ENCODE data around the gene AMIGO1.

Gene AMIGO1

GRCh38 chr1:109529881-109530456 lies 20.4 kb upstream of the AMIGO1 start:
- TF ChIP-seq, protein P1, sequence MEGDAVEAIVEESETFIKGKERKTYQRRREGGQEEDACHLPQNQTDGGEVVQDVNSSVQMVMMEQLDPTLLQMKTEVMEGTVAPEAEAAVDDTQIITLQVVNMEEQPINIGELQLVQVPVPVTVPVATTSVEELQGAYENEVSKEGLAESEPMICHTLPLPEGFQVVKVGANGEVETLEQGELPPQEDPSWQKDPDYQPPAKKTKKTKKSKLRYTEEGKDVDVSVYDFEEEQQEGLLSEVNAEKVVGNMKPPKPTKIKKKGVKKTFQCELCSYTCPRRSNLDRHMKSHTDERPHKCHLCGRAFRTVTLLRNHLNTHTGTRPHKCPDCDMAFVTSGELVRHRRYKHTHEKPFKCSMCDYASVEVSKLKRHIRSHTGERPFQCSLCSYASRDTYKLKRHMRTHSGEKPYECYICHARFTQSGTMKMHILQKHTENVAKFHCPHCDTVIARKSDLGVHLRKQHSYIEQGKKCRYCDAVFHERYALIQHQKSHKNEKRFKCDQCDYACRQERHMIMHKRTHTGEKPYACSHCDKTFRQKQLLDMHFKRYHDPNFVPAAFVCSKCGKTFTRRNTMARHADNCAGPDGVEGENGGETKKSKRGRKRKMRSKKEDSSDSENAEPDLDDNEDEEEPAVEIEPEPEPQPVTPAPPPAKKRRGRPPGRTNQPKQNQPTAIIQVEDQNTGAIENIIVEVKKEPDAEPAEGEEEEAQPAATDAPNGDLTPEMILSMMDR (IDR thresholded peaks at IDR 0.05; ENCODE audit: low read depth, low read length, missing control alignments): no peak
- in situ Hi-C loops (cut with HindIII; ENCODE audit: low pct_ligation_motif_present, low sequenced_read_pairs): no loop called here
- no peak overlapping the region for H3K27ac ChIP-seq
- H3K36me3 ChIP-seq (replicated peaks): no peaks in the 10 kb centered on the region
- no peak for DNase-seq
- H3K27me3 ChIP-seq (replicated peaks): peaks cover 5% of the 10 kb centered on the region
- no peak overlapping the region for H3K4me3 ChIP-seq (ENCODE audit: low read depth, low read length)

- no peak overlapping the region for H3K4me3 ChIP-seq (ENCODE audit: low read depth, low read length)
- in situ Hi-C loops (cut with HindIII; ENCODE audit: low pct_ligation_motif_present, low sequenced_read_pairs): no loop called here
- H3K36me3 ChIP-seq (replicated peaks): no peaks in the 10 kb centered on the region
- peaks cover 5% of the 10 kb centered on the region for H3K27me3 ChIP-seq (replicated peaks)
- H3K27ac ChIP-seq: no peak overlapping the region
- DNase-seq: no peak
- TF ChIP-seq, protein P1 (IDR thresholded peaks at IDR 0.05; ENCODE audit: low read depth, low read length, missing control alignments): no peak
Measured at GRCh38 chr1:109528712-109529111, 19.2 kb upstream of the AMIGO1 start.

- DNase-seq: no peak
- H3K36me3 ChIP-seq (replicated peaks): no peaks in the 10 kb centered on the region
- H3K4me3 ChIP-seq (ENCODE audit: low read depth, low read length): no peak overlapping the region
- TF ChIP-seq, protein P1 (IDR thresholded peaks at IDR 0.05; ENCODE audit: low read depth, low read length, missing control alignments): no peak
- no peak overlapping the region for H3K27ac ChIP-seq
- in situ Hi-C loops (cut with HindIII; ENCODE audit: low pct_ligation_motif_present, low sequenced_read_pairs): no loop called here
- peaks cover 5% of the 10 kb centered on the region for H3K27me3 ChIP-seq (replicated peaks)
Measured at GRCh38 chr1:109527846-109528695, 18.5 kb upstream of the AMIGO1 start.

DNA sequence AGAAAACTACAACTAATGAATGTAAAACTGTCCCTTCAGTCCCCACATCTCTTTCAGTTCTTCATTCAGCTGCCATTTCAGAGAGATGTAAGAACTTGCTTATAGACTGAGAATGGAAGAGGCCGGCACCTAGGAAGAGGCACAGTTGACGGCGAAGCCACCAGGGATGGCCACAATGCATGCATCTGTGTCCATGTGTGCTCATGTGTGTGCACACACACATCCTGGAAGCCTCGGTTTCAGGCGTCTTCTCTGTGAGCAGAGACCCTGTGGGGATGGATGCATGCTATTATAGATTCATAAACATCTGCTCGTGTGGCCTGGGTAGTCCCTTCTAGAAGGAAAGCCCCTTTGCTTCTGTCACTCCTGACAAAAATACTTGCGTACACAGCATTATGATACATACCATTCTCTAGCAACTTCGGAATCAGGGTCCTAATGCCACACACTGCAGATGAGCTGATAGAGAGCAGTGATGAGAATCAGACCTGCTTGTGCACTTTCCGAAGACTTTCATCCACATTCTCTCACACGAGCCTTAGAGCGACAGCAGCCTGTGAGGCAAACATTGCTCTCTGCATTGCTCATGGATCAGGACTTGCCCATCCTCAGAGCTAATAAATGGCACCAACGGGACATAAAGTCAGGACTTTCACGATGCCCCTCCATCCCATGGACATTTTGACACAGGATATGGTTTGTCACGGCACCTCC lies 17.7 kb upstream of the AMIGO1 start:
- H3K36me3 ChIP-seq (replicated peaks): no peaks in the 10 kb centered on the region
- no peak for DNase-seq
- H3K27ac ChIP-seq: no peak overlapping the region
- H3K27me3 ChIP-seq (replicated peaks): peaks cover 5% of the 10 kb centered on the region
- TF ChIP-seq, protein P1 (IDR thresholded peaks at IDR 0.05; ENCODE audit: low read depth, low read length, missing control alignments): no peak
- in situ Hi-C loops (cut with HindIII; ENCODE audit: low pct_ligation_motif_present, low sequenced_read_pairs): no loop called here
- H3K4me3 ChIP-seq (ENCODE audit: low read depth, low read length): no peak overlapping the region

DNA sequence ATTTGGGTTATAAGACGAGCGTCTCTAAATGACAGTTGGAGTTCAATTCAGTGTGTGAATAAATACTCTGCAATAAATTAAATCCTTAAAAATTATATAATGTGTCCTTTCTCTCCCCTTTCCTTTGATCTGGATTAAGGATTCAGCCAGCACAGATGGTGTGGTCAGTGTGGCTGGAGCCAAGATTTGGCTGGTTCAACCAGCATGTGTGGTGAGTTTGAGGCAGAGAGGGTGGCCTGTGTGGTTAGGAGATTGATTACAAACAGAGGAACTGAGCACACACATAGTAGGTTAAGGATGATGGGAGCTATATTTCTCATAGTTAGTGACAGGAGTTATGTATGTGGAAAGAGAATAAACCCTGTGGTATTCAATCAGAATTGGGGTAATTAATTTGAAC lies 14.2 kb upstream of the AMIGO1 start:
- Histone ChIP-seq H3K36me3 (replicated peaks) (no peaks in the 10 kb centered on the region), H3K27me3 (replicated peaks) (peaks cover 19% of the 10 kb centered on the region), H3K4me3 (ENCODE audit: low read depth, low read length) (no peak overlapping the region), H3K27ac (no peak overlapping the region)
- in situ Hi-C loops (cut with HindIII; ENCODE audit: low pct_ligation_motif_present, low sequenced_read_pairs): no loop called here
- DNase-seq: no peak
- TF ChIP-seq, protein P1 (IDR thresholded peaks at IDR 0.05; ENCODE audit: low read depth, low read length, missing control alignments): no peak

Data from brain microvascular endothelial cell (primary cell).